ENCODE results near the gene PTGR2.
"Not testable (repeated sequence)": the region's sequence is repeated elsewhere in the genome, so short reads cannot be mapped to it uniquely, and the experiment has no call there.

Gene PTGR2

GRCh38 chr14:73909681-73910080 lies 58.0 kb downstream of the PTGR2 start:
- no peak overlapping the region for H2AFZ ChIP-seq (ENCODE audit: low read length)
- H3K4me2 ChIP-seq (ENCODE audit: insufficient read depth, low read length, poor library complexity, severe bottlenecking), result no peak overlapping the region
- no peak overlapping the region for H3K23ac ChIP-seq (ENCODE audit: low read depth, low read length, poor library complexity)
- H3K9ac ChIP-seq (ENCODE audit: low read depth, low read length, poor library complexity), result no peak overlapping the region
- no peak overlapping the region for H2BK5ac ChIP-seq (ENCODE audit: low read length)
- no peak overlapping the region for H4K8ac ChIP-seq (ENCODE audit: low read depth, low read length)
- no peak overlapping the region for H3K4ac ChIP-seq (ENCODE audit: low read length)
- no peak overlapping the region for H3K14ac ChIP-seq (ENCODE audit: low read length)
- no peak overlapping the region for H3K4me3 ChIP-seq (ENCODE audit: low read length in 2 of 2)
- H2BK12ac ChIP-seq (ENCODE audit: low read length), result no peak overlapping the region
- no CpG with 5 or more reads among the region's 1 CpG for WGBS, 2 donors (ENCODE audit: extremely low coverage in 2 of 2, insufficient read length in 2 of 2, insufficient replicate concordance in 1 of 2)
- H2BK15ac ChIP-seq (ENCODE audit: low read length), result no peak overlapping the region
- no peak overlapping the region for H3K18ac ChIP-seq (ENCODE audit: low read length)
- no peak for DNase-seq (ENCODE audit: low spot score)
- H3K9me3 ChIP-seq (replicated peaks in 1 of 2; ENCODE audit: control insufficient read depth in 2 of 2, insufficient read depth in 1 of 2, low read depth in 1 of 2, low read length in 2 of 2), result no peaks in the 10 kb centered on the region
- H3K36me3 ChIP-seq (replicated peaks in 1 of 2; ENCODE audit: control insufficient read depth in 2 of 2, insufficient read depth in 2 of 2, low read length in 2 of 2), result peaks cover 28 to 94% of the 10 kb centered on the region in 2 donors
- peaks cover 2% of the 10 kb centered on the region for H3K79me1 ChIP-seq (ENCODE audit: low read depth, low read length)
- H3K27ac ChIP-seq (replicated peaks; ENCODE audit: low read length), result no peak overlapping the region
- H3K27me3 ChIP-seq (ENCODE audit: control insufficient read depth in 3 of 3, insufficient read depth in 3 of 3, low read depth in 1 of 3, low read length in 3 of 3), result no peaks in the 10 kb centered on the region
- no peak overlapping the region for H2AK5ac ChIP-seq (ENCODE audit: low read depth, low read length)
- H2BK120ac ChIP-seq (ENCODE audit: low read depth, low read length), result no peak overlapping the region
- no peaks in the 10 kb centered on the region for H3K4me1 ChIP-seq (ENCODE audit: control insufficient read depth in 2 of 2, insufficient read depth in 1 of 2, low read depth in 1 of 2, low read length in 2 of 2)
- no peak overlapping the region for H4K91ac ChIP-seq (ENCODE audit: low read depth, low read length, poor library complexity)

- Histone ChIP-seq H4K91ac (ENCODE audit: low read depth, low read length, poor library complexity) (no peak overlapping the region), H3K4me2 (ENCODE audit: insufficient read depth, low read length, poor library complexity, severe bottlenecking) (no peak overlapping the region), H2BK5ac (ENCODE audit: low read length) (no peak overlapping the region), H2BK12ac (ENCODE audit: low read length) (no peak overlapping the region), H2AFZ (ENCODE audit: low read length) (no peak overlapping the region), H3K23ac (ENCODE audit: low read depth, low read length, poor library complexity) (no peak overlapping the region), H2BK120ac (ENCODE audit: low read depth, low read length) (no peak overlapping the region), H2AK5ac (ENCODE audit: low read depth, low read length) (no peak overlapping the region), H3K27ac (replicated peaks; ENCODE audit: low read length) (no peak overlapping the region), H3K4me1 (ENCODE audit: control insufficient read depth in 2 of 2, insufficient read depth in 1 of 2, low read depth in 1 of 2, low read length in 2 of 2) (no peaks in the 10 kb centered on the region), H4K8ac (ENCODE audit: low read depth, low read length) (no peak overlapping the region), H3K4me3 (ENCODE audit: low read length in 2 of 2) (no peak overlapping the region), H3K36me3 (replicated peaks in 1 of 2; ENCODE audit: control insufficient read depth in 2 of 2, insufficient read depth in 2 of 2, low read length in 2 of 2) (peaks cover 15 to 94% of the 10 kb centered on the region in 2 donors), H3K79me1 (ENCODE audit: low read depth, low read length) (peaks cover 2% of the 10 kb centered on the region), H3K9ac (ENCODE audit: low read depth, low read length, poor library complexity) (no peak overlapping the region), H3K4ac (ENCODE audit: low read length) (no peak overlapping the region), H2BK15ac (ENCODE audit: low read length) (no peak overlapping the region), H3K9me3 (replicated peaks in 1 of 2; ENCODE audit: control insufficient read depth in 2 of 2, insufficient read depth in 1 of 2, low read depth in 1 of 2, low read length in 2 of 2) (no peaks in the 10 kb centered on the region), H3K27me3 (ENCODE audit: control insufficient read depth in 3 of 3, insufficient read depth in 3 of 3, low read depth in 1 of 3, low read length in 3 of 3) (no peaks in the 10 kb centered on the region), H3K18ac (ENCODE audit: low read length) (no peak overlapping the region), H3K14ac (ENCODE audit: low read length) (no peak overlapping the region)
- WGBS, 2 donors (ENCODE audit: extremely low coverage in 2 of 2, insufficient read length in 2 of 2, insufficient replicate concordance in 1 of 2), result no CpG with 5 or more reads among the region's 3 CpGs
- no peak for DNase-seq (ENCODE audit: low spot score)
These were observed 61.6 kb downstream of the PTGR2 start for GRCh38 chr14:73913256-73913655.

- DNase-seq (ENCODE audit: low spot score), result no peak
- Histone ChIP-seq H3K14ac (ENCODE audit: low read length) (no peak overlapping the region), H3K18ac (ENCODE audit: low read length) (no peak overlapping the region), H2BK15ac (ENCODE audit: low read length) (no peak overlapping the region), H2BK5ac (ENCODE audit: low read length) (no peak overlapping the region), H3K79me1 (ENCODE audit: low read depth, low read length) (peaks cover 2% of the 10 kb centered on the region), H3K9me3 (replicated peaks in 1 of 2; ENCODE audit: control insufficient read depth in 2 of 2, insufficient read depth in 1 of 2, low read depth in 1 of 2, low read length in 2 of 2) (no peaks in the 10 kb centered on the region), H3K27ac (replicated peaks; ENCODE audit: low read length) (no peak overlapping the region), H4K91ac (ENCODE audit: low read depth, low read length, poor library complexity) (no peak overlapping the region), H3K9ac (ENCODE audit: low read depth, low read length, poor library complexity) (no peak overlapping the region), H2BK120ac (ENCODE audit: low read depth, low read length) (no peak overlapping the region), H2BK12ac (ENCODE audit: low read length) (no peak overlapping the region), H2AFZ (ENCODE audit: low read length) (no peak overlapping the region), H3K4me1 (ENCODE audit: control insufficient read depth in 2 of 2, insufficient read depth in 1 of 2, low read depth in 1 of 2, low read length in 2 of 2) (no peaks in the 10 kb centered on the region), H3K4me2 (ENCODE audit: insufficient read depth, low read length, poor library complexity, severe bottlenecking) (no peak overlapping the region), H4K8ac (ENCODE audit: low read depth, low read length) (no peak overlapping the region), H3K4me3 (ENCODE audit: low read length in 2 of 2) (no peak overlapping the region), H3K4ac (ENCODE audit: low read length) (no peak overlapping the region), H3K27me3 (ENCODE audit: control insufficient read depth in 3 of 3, insufficient read depth in 3 of 3, low read depth in 1 of 3, low read length in 3 of 3) (no peaks in the 10 kb centered on the region), H3K23ac (ENCODE audit: low read depth, low read length, poor library complexity) (no peak overlapping the region), H3K36me3 (replicated peaks in 1 of 2; ENCODE audit: control insufficient read depth in 2 of 2, insufficient read depth in 2 of 2, low read length in 2 of 2) (peaks cover 13 to 94% of the 10 kb centered on the region in 2 donors), H2AK5ac (ENCODE audit: low read depth, low read length) (no peak overlapping the region)
- WGBS, 2 donors (ENCODE audit: extremely low coverage in 2 of 2, insufficient read length in 2 of 2, insufficient replicate concordance in 1 of 2), result no CpG with 5 or more reads among the region's 6 CpGs
These were observed 64.7 kb downstream of the PTGR2 start for GRCh38 chr14:73916324-73916723.

GRCh38 chr14:73919457-73919856 lies 67.8 kb downstream of the PTGR2 start:
- not testable (repeated sequence) for H2AFZ ChIP-seq (ENCODE audit: low read length); H2BK5ac ChIP-seq (ENCODE audit: low read length); H2BK120ac ChIP-seq (ENCODE audit: low read depth, low read length); H3K9ac ChIP-seq (ENCODE audit: low read depth, low read length, poor library complexity); H3K23ac ChIP-seq (ENCODE audit: low read depth, low read length, poor library complexity); H2BK15ac ChIP-seq (ENCODE audit: low read length); H3K9me3 ChIP-seq (replicated peaks in 1 of 2; ENCODE audit: control insufficient read depth in 2 of 2, insufficient read depth in 1 of 2, low read depth in 1 of 2, low read length in 2 of 2); DNase-seq (ENCODE audit: low spot score); H3K4me2 ChIP-seq (ENCODE audit: insufficient read depth, low read length, poor library complexity, severe bottlenecking); H4K91ac ChIP-seq (ENCODE audit: low read depth, low read length, poor library complexity); H4K8ac ChIP-seq (ENCODE audit: low read depth, low read length); H3K4me1 ChIP-seq (ENCODE audit: control insufficient read depth in 2 of 2, insufficient read depth in 1 of 2, low read depth in 1 of 2, low read length in 2 of 2); H3K27ac ChIP-seq (replicated peaks; ENCODE audit: low read length); H3K27me3 ChIP-seq (ENCODE audit: control insufficient read depth in 3 of 3, insufficient read depth in 3 of 3, low read depth in 1 of 3, low read length in 3 of 3); H2AK5ac ChIP-seq (ENCODE audit: low read depth, low read length); H3K4ac ChIP-seq (ENCODE audit: low read length); H3K14ac ChIP-seq (ENCODE audit: low read length); H3K4me3 ChIP-seq (ENCODE audit: low read length in 2 of 2); H3K79me1 ChIP-seq (ENCODE audit: low read depth, low read length); H3K18ac ChIP-seq (ENCODE audit: low read length); H2BK12ac ChIP-seq (ENCODE audit: low read length)
- peaks cover 26 to 95% of the 10 kb centered on the region in 2 donors for H3K36me3 ChIP-seq (replicated peaks in 1 of 2; ENCODE audit: control insufficient read depth in 2 of 2, insufficient read depth in 2 of 2, low read length in 2 of 2)
- WGBS, 2 donors (ENCODE audit: extremely low coverage in 2 of 2, insufficient read length in 2 of 2, insufficient replicate concordance in 1 of 2), result no CpG with 5 or more reads among the region's 2 CpGs

All from neuronal stem cell (in vitro differentiated cells).